Sigmoid colon (tissue), 7 donors: ENCODE measurements around the gene IFNLR1. TPM values are rescaled to one million over a fixed set of nuclear protein-coding genes. Genes with fewer than 3 reads are reported as not detected.

Experiments used
- DNase-seq: peaks from one replicate; pipeline ENCODE4 v3.0.0-alpha.2; 2019
- H3K27ac ChIP-seq, 4 donors: fragments of 200-600 bp; sonication (generic); one replicate each; pipeline ENCODE4 v1.5.1; 2016 to 2019; ENCODE audit warnings: mild to moderate bottlenecking in 1 of 4
- H3K27me3 ChIP-seq, 3 donors: fragments of 200-600 bp; sonication (generic); one replicate each; pipeline ENCODE4 v1.5.1; 2019; ENCODE audit warnings: mild to moderate bottlenecking in 1 of 3
- H3K36me3 ChIP-seq, 4 donors: fragments of 200-600 bp; sonication (generic); one replicate each; pipeline ENCODE4 v1.5.1; 2016 to 2019
- H3K4me1 ChIP-seq, 4 donors: fragments of 200-600 bp; sonication (generic); one replicate each; pipeline ENCODE4 v1.5.1; 2017 to 2019
- H3K4me3 ChIP-seq, 4 donors: fragments of 200-600 bp; sonication (generic); one replicate each; pipeline ENCODE4 v1.5.1; 2017 to 2019; ENCODE audit warnings: mild to moderate bottlenecking in 2 of 4, moderate library complexity in 1 of 4
- H3K9me3 ChIP-seq, 4 donors: fragments of 200-600 bp in 3 of 4; sonication (generic) in 3 of 4; one replicate each; pipeline versions ENCODE4 v1.5.1 to v1.6.1; 2013 to 2019
- EP300 ChIP-seq, 4 donors: sonication (generic); formaldehyde crosslinking; IDR thresholded peaks; one replicate each; pipeline ENCODE4 v1.6.1; 2017; ENCODE audit warnings: antibody characterized with exemption in 4 of 4
- POLR2A ChIP-seq, 2 donors: fragments of 450-650 bp; IDR thresholded peaks; one replicate each; pipeline ENCODE4 v1.6.1; 2016; ENCODE audit warnings: antibody characterized with exemption in 2 of 2, mild to moderate bottlenecking in 2 of 2, moderate library complexity in 2 of 2
- POLR2AphosphoS5 ChIP-seq, 4 donors: sonication (generic); formaldehyde crosslinking; IDR thresholded peaks; one replicate each; pipeline ENCODE4 v1.6.1; 2017; ENCODE audit warnings: antibody characterized with exemption in 4 of 4
- WGBS, 2 donors: extraction: QIAGEN DNeasy Blood & Tissue Kit; methylation state at CpG; one replicate each; pipeline ENCODE4 v1.1.7; 2013; 5-methylcytosine and 5-hydroxymethylcytosine counted together
- intact Hi-C: fragments of 100-400 bp; cut with DNase I; formaldehyde crosslinking; loops from one replicate; pipeline ENCODE4 v1.15.1; 2023
- polyA plus RNA-seq, 3 donors: library from polyadenylated mRNA; stranded (reverse); fragments of 200-250 nt; gene quantifications; one replicate each; pipeline ENCODE4 v1.2.3, GENCODE V29; 2013
- total RNA-seq, 4 donors: library from RNA; depleted of rRNA; stranded (reverse); fragments of >200 nt; gene quantifications; one replicate each; pipeline ENCODE4 v1.1.0, GENCODE V29; 2016
- TF ChIP-seq, protein P1 (sequence below), 4 experiments: fragments of 450-650 bp in 3 of 4; fragments of 200-600 bp in 1 of 4; IDR thresholded peaks; one replicate each; pipeline ENCODE4 v1.5.1; 2016 to 2019; ENCODE audit warnings: antibody characterized with exemption in 4 of 4, mild to moderate bottlenecking in 3 of 4, moderate library complexity in 2 of 4
- donor health status: healthy with polysubstance abuse.
- donor health status: Bipolar disorder and iron deficiency.
- donor health status: healthy.

Gene IFNLR1
- total and polyA plus RNA-seq, 7 donors: 0.28 to 8.7 (median 4.2) TPM; not detected in 2

- peaks cover 0 to 20% (median 16%) of the 10 kb centered on the region in 4 donors for H3K4me1 ChIP-seq
- H3K27ac ChIP-seq: no peak overlapping the region
- DNase-seq: no peak
- no peaks in the 10 kb centered on the region for H3K36me3 ChIP-seq
- H3K27me3 ChIP-seq: peaks cover 0 to 13% (median 0%) of the 10 kb centered on the region in 3 donors
- H3K9me3 ChIP-seq: no peaks in the 10 kb centered on the region
- intact Hi-C loops: loop anchor here (10.0 kb wide), 1 partner anchor 342 kb away; the partner anchor contains the start of gene PITHD1
- no peak for TF ChIP-seq POLR2A (IDR thresholded peaks at IDR 0.05)
- no peak overlapping the region for H3K4me3 ChIP-seq
- WGBS, 2 donors: 95 to 98% methylated on average over 2 of the region's 2 CpGs
Observed at GRCh38 chr1:24117132-24117531, 70.0 kb downstream of the IFNLR1 start.

DNA sequence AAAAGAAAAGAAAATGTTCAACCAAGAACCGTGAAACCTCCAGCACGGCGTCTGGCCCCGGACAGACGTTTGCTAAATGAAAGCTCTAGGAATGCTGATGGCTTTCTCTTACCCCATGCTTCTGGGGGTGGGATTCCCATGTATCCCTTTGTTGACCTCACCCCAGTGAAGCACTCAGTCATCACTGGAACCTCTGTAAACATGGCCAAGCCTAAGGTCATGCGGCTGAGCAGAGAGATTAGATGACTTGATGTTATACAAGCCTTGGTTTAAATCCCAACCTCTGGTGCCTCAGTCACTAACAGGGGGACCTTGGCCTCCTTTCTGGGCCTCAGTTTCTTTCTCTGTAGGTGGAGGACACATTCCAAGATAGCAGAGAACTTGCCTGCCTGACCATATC is 72.3 kb downstream of the IFNLR1 start:
- WGBS, 2 donors: 85 to 91% methylated on average over 6 of the region's 6 CpGs
- TF ChIP-seq POLR2A (IDR thresholded peaks at IDR 0.05) (no peak), EP300 (IDR thresholded peaks at IDR 0.05) (no peak), POLR2AphosphoS5 (IDR thresholded peaks at IDR 0.05) (no peak)
- TF ChIP-seq, protein P1, sequence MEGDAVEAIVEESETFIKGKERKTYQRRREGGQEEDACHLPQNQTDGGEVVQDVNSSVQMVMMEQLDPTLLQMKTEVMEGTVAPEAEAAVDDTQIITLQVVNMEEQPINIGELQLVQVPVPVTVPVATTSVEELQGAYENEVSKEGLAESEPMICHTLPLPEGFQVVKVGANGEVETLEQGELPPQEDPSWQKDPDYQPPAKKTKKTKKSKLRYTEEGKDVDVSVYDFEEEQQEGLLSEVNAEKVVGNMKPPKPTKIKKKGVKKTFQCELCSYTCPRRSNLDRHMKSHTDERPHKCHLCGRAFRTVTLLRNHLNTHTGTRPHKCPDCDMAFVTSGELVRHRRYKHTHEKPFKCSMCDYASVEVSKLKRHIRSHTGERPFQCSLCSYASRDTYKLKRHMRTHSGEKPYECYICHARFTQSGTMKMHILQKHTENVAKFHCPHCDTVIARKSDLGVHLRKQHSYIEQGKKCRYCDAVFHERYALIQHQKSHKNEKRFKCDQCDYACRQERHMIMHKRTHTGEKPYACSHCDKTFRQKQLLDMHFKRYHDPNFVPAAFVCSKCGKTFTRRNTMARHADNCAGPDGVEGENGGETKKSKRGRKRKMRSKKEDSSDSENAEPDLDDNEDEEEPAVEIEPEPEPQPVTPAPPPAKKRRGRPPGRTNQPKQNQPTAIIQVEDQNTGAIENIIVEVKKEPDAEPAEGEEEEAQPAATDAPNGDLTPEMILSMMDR (IDR thresholded peaks at IDR 0.05): no peak
- Histone ChIP-seq H3K9me3 (no peaks in the 10 kb centered on the region), H3K4me3 (no peak overlapping the region), H3K36me3 (no peaks in the 10 kb centered on the region), H3K27me3 (peaks cover 0 to 13% (median 0%) of the 10 kb centered on the region in 3 donors), H3K4me1 (peaks cover 0 to 14% (median 9%) of the 10 kb centered on the region in 4 donors), H3K27ac (no peak overlapping the region)
- intact Hi-C loops: loop anchor here (10.0 kb wide), 1 partner anchor 340 kb away; the partner anchor contains the start of gene PITHD1
- no peak for DNase-seq

DNA sequence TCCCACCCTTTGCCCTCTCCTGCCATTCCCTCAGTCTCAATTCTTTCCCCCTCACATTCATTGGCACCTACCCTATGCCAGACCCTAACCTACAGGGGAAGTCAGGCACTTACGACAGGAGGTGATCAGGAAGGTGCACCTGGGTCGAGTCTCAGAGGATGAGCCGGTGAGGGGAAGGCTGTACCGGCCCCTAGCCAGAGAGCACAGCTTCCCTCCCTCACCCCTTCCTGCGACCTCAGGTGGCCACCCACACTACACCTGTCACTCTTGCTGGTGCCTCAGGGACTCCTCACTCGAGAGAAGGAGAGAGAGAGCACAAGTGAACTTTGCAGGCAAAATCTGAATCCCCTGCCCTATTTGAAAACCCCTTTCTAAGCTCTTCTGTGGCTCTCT is 73.5 kb downstream of the IFNLR1 start:
- Histone ChIP-seq H3K27ac (no peak overlapping the region), H3K27me3 (peaks cover 0 to 13% (median 0%) of the 10 kb centered on the region in 3 donors), H3K36me3 (no peaks in the 10 kb centered on the region), H3K9me3 (no peaks in the 10 kb centered on the region), H3K4me3 (no peak overlapping the region), H3K4me1 (peaks cover 0 to 12% (median 8%) of the 10 kb centered on the region in 4 donors)
- TF ChIP-seq EP300 (IDR thresholded peaks at IDR 0.05) (no peak), POLR2AphosphoS5 (IDR thresholded peaks at IDR 0.05) (no peak), POLR2A (IDR thresholded peaks at IDR 0.05) (no peak)
- TF ChIP-seq, protein P1 (IDR thresholded peaks at IDR 0.05): no peak
- DNase-seq: no peak
- 66 to 73% methylated on average over 6 of the region's 6 CpGs for WGBS, 2 donors
- intact Hi-C loops: loop anchor here (10.0 kb wide), 1 partner anchor 339 kb away; the partner anchor contains the start of gene PITHD1

GRCh38 chr1:24111996-24112779 is 74.9 kb downstream of the IFNLR1 start, which contains the start of gene MYOM3:
Gene MYOM3 (minus strand): TSS chr1:24112135. CDS start chr1:24108636, 3,499 bp downstream.
- TF ChIP-seq, protein P1 (IDR thresholded peaks at IDR 0.05): peak in 3 of 4 experiments; percentile 44 to 60 (median 47)
- TF ChIP-seq EP300 (IDR thresholded peaks at IDR 0.05): no peak
- no peak for TF ChIP-seq POLR2AphosphoS5 (IDR thresholded peaks at IDR 0.05)
- no peak for TF ChIP-seq POLR2A (IDR thresholded peaks at IDR 0.05)
- Histone ChIP-seq H3K9me3 (no peaks in the 10 kb centered on the region), H3K36me3 (no peaks in the 10 kb centered on the region), H3K27me3 (peaks cover 0 to 1% (median 0%) of the 10 kb centered on the region in 3 donors), H3K27ac (peak within 1 kb of the TSS in 1 of 4 donors; percentile 38), H3K4me3 (peak within 1 kb of the TSS in 3 of 4 donors; percentile 7 to 38 (median 32)), H3K4me1 (peaks cover 0 to 12% (median 8%) of the 10 kb centered on the region in 4 donors)
- peak; percentile 85 for DNase-seq
- 41% methylated on average over 27 of the region's 27 CpGs for WGBS, 2 donors
- intact Hi-C loops: loop anchor here (1.0 to 10.0 kb wide), 3 partner anchors 41 to 337 kb away; partner anchors contain the start of genes PITHD1 and PNRC2
